ENCODE results near the gene MAB21L3. TPM values are rescaled to one million over a fixed set of nuclear protein-coding genes. Genes with fewer than 3 reads are reported as not detected.

MAB21L3 gene
- total and polyA plus RNA-seq, 2 of the 13 experiments (the other 11 are each of a cell fraction or from before 2014, with no cell fraction given), result 0.55 to 4.1 TPM

GRCh38 chr1:116163533-116163932 is 52.3 kb downstream of the MAB21L3 start (continued):
- TF ChIP-seq, protein P1, sequence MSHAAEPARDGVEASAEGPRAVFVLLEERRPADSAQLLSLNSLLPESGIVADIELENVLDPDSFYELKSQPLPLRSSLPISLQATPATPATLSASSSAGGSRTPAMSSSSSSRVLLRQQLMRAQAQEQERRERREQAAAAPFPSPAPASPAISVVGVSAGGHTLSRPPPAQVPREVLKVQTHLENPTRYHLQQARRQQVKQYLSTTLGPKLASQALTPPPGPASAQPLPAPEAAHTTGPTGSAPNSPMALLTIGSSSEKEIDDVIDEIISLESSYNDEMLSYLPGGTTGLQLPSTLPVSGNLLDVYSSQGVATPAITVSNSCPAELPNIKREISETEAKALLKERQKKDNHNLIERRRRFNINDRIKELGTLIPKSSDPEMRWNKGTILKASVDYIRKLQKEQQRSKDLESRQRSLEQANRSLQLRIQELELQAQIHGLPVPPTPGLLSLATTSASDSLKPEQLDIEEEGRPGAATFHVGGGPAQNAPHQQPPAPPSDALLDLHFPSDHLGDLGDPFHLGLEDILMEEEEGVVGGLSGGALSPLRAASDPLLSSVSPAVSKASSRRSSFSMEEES (CRISPR knock-in tag; IDR thresholded peaks at IDR 0.05), result no peak
- TF ChIP-seq ZBTB46 (CRISPR knock-in tag; IDR thresholded peaks at IDR 0.05; ENCODE audit: borderline replicate concordance) (no peak), ZNF704 (CRISPR knock-in tag; IDR thresholded peaks at IDR 0.05; ENCODE audit: borderline replicate concordance) (no peak), ZMYM3 (CRISPR knock-in tag; IDR thresholded peaks at IDR 0.05) (no peak), ZNF225 (CRISPR knock-in tag; IDR thresholded peaks at IDR 0.05) (no peak), CCAR2 (optimal IDR thresholded peaks at IDR 0.05; ENCODE audit: low read depth, low read length) (no peak)
- TF ChIP-seq, protein P2, sequence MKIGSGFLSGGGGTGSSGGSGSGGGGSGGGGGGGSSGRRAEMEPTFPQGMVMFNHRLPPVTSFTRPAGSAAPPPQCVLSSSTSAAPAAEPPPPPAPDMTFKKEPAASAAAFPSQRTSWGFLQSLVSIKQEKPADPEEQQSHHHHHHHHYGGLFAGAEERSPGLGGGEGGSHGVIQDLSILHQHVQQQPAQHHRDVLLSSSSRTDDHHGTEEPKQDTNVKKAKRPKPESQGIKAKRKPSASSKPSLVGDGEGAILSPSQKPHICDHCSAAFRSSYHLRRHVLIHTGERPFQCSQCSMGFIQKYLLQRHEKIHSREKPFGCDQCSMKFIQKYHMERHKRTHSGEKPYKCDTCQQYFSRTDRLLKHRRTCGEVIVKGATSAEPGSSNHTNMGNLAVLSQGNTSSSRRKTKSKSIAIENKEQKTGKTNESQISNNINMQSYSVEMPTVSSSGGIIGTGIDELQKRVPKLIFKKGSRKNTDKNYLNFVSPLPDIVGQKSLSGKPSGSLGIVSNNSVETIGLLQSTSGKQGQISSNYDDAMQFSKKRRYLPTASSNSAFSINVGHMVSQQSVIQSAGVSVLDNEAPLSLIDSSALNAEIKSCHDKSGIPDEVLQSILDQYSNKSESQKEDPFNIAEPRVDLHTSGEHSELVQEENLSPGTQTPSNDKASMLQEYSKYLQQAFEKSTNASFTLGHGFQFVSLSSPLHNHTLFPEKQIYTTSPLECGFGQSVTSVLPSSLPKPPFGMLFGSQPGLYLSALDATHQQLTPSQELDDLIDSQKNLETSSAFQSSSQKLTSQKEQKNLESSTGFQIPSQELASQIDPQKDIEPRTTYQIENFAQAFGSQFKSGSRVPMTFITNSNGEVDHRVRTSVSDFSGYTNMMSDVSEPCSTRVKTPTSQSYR (CRISPR knock-in tag; IDR thresholded peaks at IDR 0.05; ENCODE audit: borderline replicate concordance), result no peak
- TF ChIP-seq, protein P3, sequence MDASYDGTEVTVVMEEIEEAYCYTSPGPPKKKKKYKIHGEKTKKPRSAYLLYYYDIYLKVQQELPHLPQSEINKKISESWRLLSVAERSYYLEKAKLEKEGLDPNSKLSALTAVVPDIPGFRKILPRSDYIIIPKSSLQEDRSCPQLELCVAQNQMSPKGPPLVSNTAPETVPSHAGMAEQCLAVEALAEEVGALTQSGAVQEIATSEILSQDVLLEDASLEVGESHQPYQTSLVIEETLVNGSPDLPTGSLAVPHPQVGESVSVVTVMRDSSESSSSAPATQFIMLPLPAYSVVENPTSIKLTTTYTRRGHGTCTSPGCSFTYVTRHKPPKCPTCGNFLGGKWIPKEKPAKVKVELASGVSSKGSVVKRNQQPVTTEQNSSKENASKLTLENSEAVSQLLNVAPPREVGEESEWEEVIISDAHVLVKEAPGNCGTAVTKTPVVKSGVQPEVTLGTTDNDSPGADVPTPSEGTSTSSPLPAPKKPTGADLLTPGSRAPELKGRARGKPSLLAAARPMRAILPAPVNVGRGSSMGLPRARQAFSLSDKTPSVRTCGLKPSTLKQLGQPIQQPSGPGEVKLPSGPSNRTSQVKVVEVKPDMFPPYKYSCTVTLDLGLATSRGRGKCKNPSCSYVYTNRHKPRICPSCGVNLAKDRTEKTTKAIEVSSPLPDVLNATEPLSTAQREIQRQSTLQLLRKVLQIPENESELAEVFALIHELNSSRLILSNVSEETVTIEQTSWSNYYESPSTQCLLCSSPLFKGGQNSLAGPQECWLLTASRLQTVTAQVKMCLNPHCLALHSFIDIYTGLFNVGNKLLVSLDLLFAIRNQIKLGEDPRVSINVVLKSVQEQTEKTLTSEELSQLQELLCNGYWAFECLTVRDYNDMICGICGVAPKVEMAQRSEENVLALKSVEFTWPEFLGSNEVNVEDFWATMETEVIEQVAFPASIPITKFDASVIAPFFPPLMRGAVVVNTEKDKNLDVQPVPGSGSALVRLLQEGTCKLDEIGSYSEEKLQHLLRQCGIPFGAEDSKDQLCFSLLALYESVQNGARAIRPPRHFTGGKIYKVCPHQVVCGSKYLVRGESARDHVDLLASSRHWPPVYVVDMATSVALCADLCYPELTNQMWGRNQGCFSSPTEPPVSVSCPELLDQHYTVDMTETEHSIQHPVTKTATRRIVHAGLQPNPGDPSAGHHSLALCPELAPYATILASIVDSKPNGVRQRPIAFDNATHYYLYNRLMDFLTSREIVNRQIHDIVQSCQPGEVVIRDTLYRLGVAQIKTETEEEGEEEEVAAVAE (CRISPR knock-in tag; IDR thresholded peaks at IDR 0.05; ENCODE audit: borderline replicate concordance), result no peak
